Uterus (tissue), 2 donors: ENCODE measurements around the gene CPPED1.

Experiments
- CTCF ChIP-seq, 4 experiments: fragments of 200-600 bp in 2 of 4; fragments of 450-650 bp in 2 of 4; sonication (generic) in 2 of 4; IDR thresholded peaks; one replicate each; pipeline ENCODE4 v1.5.1; 2016 to 2019; ENCODE audit warnings: antibody characterized with exemption in 4 of 4, mild to moderate bottlenecking in 2 of 4, moderate library complexity in 1 of 4
- POLR2A ChIP-seq, 2 donors: fragments of 450-650 bp; IDR thresholded peaks; one replicate each; pipeline ENCODE4 v1.6.1; 2016; ENCODE audit warnings: antibody characterized with exemption in 2 of 2, mild to moderate bottlenecking in 1 of 2, moderate library complexity in 1 of 2

GRCh38 chr16:12611006-12611477 lies 192.6 kb downstream of the CPPED1 start:
- TF ChIP-seq POLR2A (IDR thresholded peaks at IDR 0.05) (no peak), CTCF (IDR thresholded peaks at IDR 0.05) (no peak)
